Hepatocyte (in vitro differentiated cells): ENCODE data around the gene SPDYE16. TPM values are rescaled to one million over a fixed set of nuclear protein-coding genes. Genes with fewer than 3 reads are reported as not detected.
"Not testable (repeated sequence)": the region's sequence is repeated elsewhere in the genome, so short reads cannot be mapped to it uniquely, and the experiment has no call there.

ENCODE experiments used
- DNase-seq: peaks from one replicate; pipeline ENCODE4 v3.0.0-alpha.2; 2016; ENCODE audit warnings: low spot score
- H2AFZ ChIP-seq: fragments of 200-600 bp; sonication (generic); 2 replicates; pipeline ENCODE4 v1.6.0; 2016; ENCODE audit warnings: antibody characterized with exemption, mild to moderate bottlenecking
- H3K27ac ChIP-seq: fragments of 200-600 bp; sonication (generic); 2 replicates; pipeline ENCODE4 v1.5.1; 2016; ENCODE audit warnings: mild to moderate bottlenecking
- H3K27me3 ChIP-seq: fragments of 200-600 bp; sonication (generic); 2 replicates; pipeline ENCODE4 v1.6.1; 2016
- H3K36me3 ChIP-seq: fragments of 200-600 bp; sonication (generic); replicated peaks from 2 replicates; pipeline ENCODE4 v1.5.1; 2016; ENCODE audit warnings: low read depth; ENCODE audit not compliant: insufficient read depth
- H3K4me1 ChIP-seq: fragments of 200-600 bp; sonication (generic); 2 replicates; pipeline ENCODE4 v1.5.1; 2016; ENCODE audit warnings: mild to moderate bottlenecking, moderate library complexity; ENCODE audit not compliant: insufficient read depth
- H3K4me2 ChIP-seq: fragments of 200-600 bp; sonication (generic); 2 replicates; pipeline ENCODE4 v1.6.0; 2016
- H3K4me3 ChIP-seq: fragments of 200-600 bp; sonication (generic); 2 replicates; pipeline ENCODE4 v1.5.1; 2016; ENCODE audit warnings: mild to moderate bottlenecking
- H3K79me2 ChIP-seq: fragments of 200-600 bp; sonication (generic); 2 replicates; pipeline ENCODE4 v1.6.0; 2017; ENCODE audit warnings: mild to moderate bottlenecking
- H3K9me2 ChIP-seq: fragments of 200-600 bp; sonication (generic); replicated peaks from 2 replicates; pipeline ENCODE4 v1.6.0; 2017; ENCODE audit warnings: mild to moderate bottlenecking; ENCODE audit not compliant: insufficient read depth
- H3K9me3 ChIP-seq: fragments of 200-600 bp; sonication (generic); 2 replicates; pipeline ENCODE4 v1.5.1; 2016; ENCODE audit warnings: low read depth, mild to moderate bottlenecking
- H4K20me1 ChIP-seq: fragments of 200-600 bp; sonication (generic); 2 replicates; pipeline ENCODE4 v1.6.0; 2016; ENCODE audit warnings: mild to moderate bottlenecking; ENCODE audit not compliant: insufficient read depth, poor library complexity, severe bottlenecking
- WGBS: methylation state at CpG from one replicate; pipeline ENCODE4 v1.1.6; 2016; ENCODE audit warnings: low lambda C conversion rate; ENCODE audit errors: missing lambda C conversion rate; 5-methylcytosine and 5-hydroxymethylcytosine counted together
- polyA plus RNA-seq: library from polyadenylated mRNA; unstranded; fragments of >200 nt; fragmentation: Nextera tagmentation; extraction: Ambion mirVana; gene quantifications from 2 replicates; pipeline ENCODE4 v1.2.1, GENCODE V29; 2016
- small RNA-seq: library from RNA; depleted of rRNA; stranded (forward); fragments of <200 nt; gene quantifications from one replicate; pipeline ENCODE3, GENCODE V24; 2014
- total RNA-seq: library from RNA; depleted of rRNA; stranded (reverse); fragments of >200 nt; gene quantifications from 2 replicates; pipeline ENCODE4 v1.2.3, GENCODE V29; 2014

Gene SPDYE16
- total and polyA plus RNA-seq, 2 experiments from 2014 or later, result 0.03 to 1.1 TPM

GRCh38 chr7:76487969-76488368, 55.1 kb downstream of the SPDYE16 start:
- H3K4me2 ChIP-seq, H3K4me1 ChIP-seq, H3K9me2 ChIP-seq, H3K4me3 ChIP-seq, H4K20me1 ChIP-seq, H3K36me3 ChIP-seq, DNase-seq, H2AFZ ChIP-seq, H3K79me2 ChIP-seq, H3K27ac ChIP-seq, H3K27me3 ChIP-seq, H3K9me3 ChIP-seq: not testable (repeated sequence)
- WGBS, result 100% methylated on average over 3 of the region's 13 CpGs

- DNase-seq, H3K4me1 ChIP-seq, H2AFZ ChIP-seq, H3K27me3 ChIP-seq, H3K4me2 ChIP-seq, H3K9me2 ChIP-seq, H3K36me3 ChIP-seq, H3K9me3 ChIP-seq, H3K79me2 ChIP-seq, H3K27ac ChIP-seq, H4K20me1 ChIP-seq, H3K4me3 ChIP-seq: not testable (repeated sequence)
- WGBS, result no CpG with 5 or more reads among the region's 5 CpGs
Measured at GRCh38 chr7:76486618-76487017, 56.5 kb downstream of the SPDYE16 start.

- H2AFZ ChIP-seq, H3K4me1 ChIP-seq, H3K4me3 ChIP-seq, H3K9me2 ChIP-seq, H3K27ac ChIP-seq, H3K4me2 ChIP-seq, H4K20me1 ChIP-seq, H3K9me3 ChIP-seq, DNase-seq, H3K79me2 ChIP-seq, H3K36me3 ChIP-seq, H3K27me3 ChIP-seq: not testable (repeated sequence)
- 48% methylated on average over 3 of the region's 20 CpGs for WGBS
Measured at GRCh38 chr7:76485822-76486610, 57.1 kb downstream of the SPDYE16 start.

GRCh38 chr7:76484456-76484855, 58.6 kb downstream of the SPDYE16 start:
- not testable (repeated sequence) for DNase-seq, H3K9me3 ChIP-seq, H4K20me1 ChIP-seq, H3K27me3 ChIP-seq, H3K9me2 ChIP-seq, H2AFZ ChIP-seq, H3K4me1 ChIP-seq, H3K4me2 ChIP-seq, H3K4me3 ChIP-seq, H3K36me3 ChIP-seq, H3K79me2 ChIP-seq, H3K27ac ChIP-seq
- WGBS, result 100% methylated on average over 1 of the region's 12 CpGs

- not testable (repeated sequence) for H3K9me3 ChIP-seq, DNase-seq, H3K79me2 ChIP-seq, H3K4me2 ChIP-seq, H4K20me1 ChIP-seq, H3K4me3 ChIP-seq, H3K27me3 ChIP-seq, H2AFZ ChIP-seq, H3K4me1 ChIP-seq, H3K27ac ChIP-seq, H3K36me3 ChIP-seq, H3K9me2 ChIP-seq
- over 99% methylated on average over 12 of the region's 17 CpGs for WGBS
Measured at GRCh38 chr7:76483081-76483480, 60.0 kb downstream of the SPDYE16 start.

GRCh38 chr7:76482660-76483059, 60.4 kb downstream of the SPDYE16 start:
- H3K9me3 ChIP-seq, H2AFZ ChIP-seq, H3K4me2 ChIP-seq, H3K4me3 ChIP-seq, H4K20me1 ChIP-seq, DNase-seq, H3K79me2 ChIP-seq, H3K4me1 ChIP-seq, H3K27ac ChIP-seq, H3K27me3 ChIP-seq, H3K36me3 ChIP-seq, H3K9me2 ChIP-seq: not testable (repeated sequence)
- 97% methylated on average over 20 of the region's 24 CpGs for WGBS

Small RNA genes lying within 50 kb of the gene (small RNA-seq; reads per million reads assigned to genes)
- not detected for gene RF00019

Other genes starting within 250 kb of the SPDYE16 start
- gene HSPB1, start 240.6 kb downstream of the SPDYE16 start, total RNA-seq, result 186 and 205 TPM in 2 replicates
- 1,525 and 1,553 TPM in 2 replicates for gene HSPB1, start 240.6 kb downstream of the SPDYE16 start, polyA plus RNA-seq
- gene YWHAG, start 184.3 kb downstream of the SPDYE16 start, total RNA-seq, result 106 and 117 TPM in 2 replicates
- 12.6 and 17.2 TPM in 2 replicates for gene YWHAG, start 184.3 kb downstream of the SPDYE16 start, polyA plus RNA-seq
- 6.9 and 9.7 TPM in 2 replicates for gene SSC4D, start 133.6 kb downstream of the SPDYE16 start, total RNA-seq
- 11.0 and 14.5 TPM in 2 replicates for gene SSC4D, start 133.6 kb downstream of the SPDYE16 start, polyA plus RNA-seq
- not detected in 2 replicates for gene ZP3, start 118.3 kb downstream of the SPDYE16 start, total RNA-seq
- 1.4 TPM in 1 of 2 replicates, not detected in the other for gene ZP3, start 118.3 kb downstream of the SPDYE16 start, polyA plus RNA-seq
- 7.6 TPM in 2 replicates for gene DTX2, start 81.6 kb downstream of the SPDYE16 start, total RNA-seq
- gene DTX2, start 81.6 kb downstream of the SPDYE16 start, polyA plus RNA-seq, result 22.2 and 23.1 TPM in 2 replicates
- gene UPK3B, start 32.7 kb downstream of the SPDYE16 start, total RNA-seq, result 16.8 and 25.8 TPM in 2 replicates
- gene UPK3B, start 32.7 kb downstream of the SPDYE16 start, polyA plus RNA-seq, result 90.6 and 159 TPM in 2 replicates
- gene POMZP3, start 84.0 kb upstream of the SPDYE16 start, total RNA-seq, result 0.28 and 0.67 TPM in 2 replicates
- gene POMZP3, start 84.0 kb upstream of the SPDYE16 start, polyA plus RNA-seq, result 8.7 and 10.5 TPM in 2 replicates